Fibroblast of skin of abdomen (primary cell): ENCODE data around the gene NLGN1. TPM values are rescaled to one million over a fixed set of nuclear protein-coding genes. Genes with fewer than 3 reads are reported as not detected.
A peak's percentile ranks its signal among the peaks of the same experiment; 100 is the strongest.
"Not testable (repeated sequence)": the region's sequence is repeated elsewhere in the genome, so short reads cannot be mapped to it uniquely, and the experiment has no call there.

Experiments used
- DNase-seq: peaks from one replicate; pipeline ENCODE4 v3.0.0-alpha.2; 2013
- polyA plus RNA-seq, 2 experiments: library from polyadenylated mRNA; unstranded; fragments of 120-200 nt; gene quantifications; one replicate each; pipeline ENCODE4 v1.2.1, GENCODE V29; 2013; ENCODE audit not compliant: insufficient read length in 2 of 2

The NLGN1 gene
- 2.2 TPM for polyA plus RNA-seq (2013, experiment 1 of 2; ENCODE audit: insufficient read length)
- 2.2 TPM for polyA plus RNA-seq (2013, experiment 2 of 2; ENCODE audit: insufficient read length)

DNA sequence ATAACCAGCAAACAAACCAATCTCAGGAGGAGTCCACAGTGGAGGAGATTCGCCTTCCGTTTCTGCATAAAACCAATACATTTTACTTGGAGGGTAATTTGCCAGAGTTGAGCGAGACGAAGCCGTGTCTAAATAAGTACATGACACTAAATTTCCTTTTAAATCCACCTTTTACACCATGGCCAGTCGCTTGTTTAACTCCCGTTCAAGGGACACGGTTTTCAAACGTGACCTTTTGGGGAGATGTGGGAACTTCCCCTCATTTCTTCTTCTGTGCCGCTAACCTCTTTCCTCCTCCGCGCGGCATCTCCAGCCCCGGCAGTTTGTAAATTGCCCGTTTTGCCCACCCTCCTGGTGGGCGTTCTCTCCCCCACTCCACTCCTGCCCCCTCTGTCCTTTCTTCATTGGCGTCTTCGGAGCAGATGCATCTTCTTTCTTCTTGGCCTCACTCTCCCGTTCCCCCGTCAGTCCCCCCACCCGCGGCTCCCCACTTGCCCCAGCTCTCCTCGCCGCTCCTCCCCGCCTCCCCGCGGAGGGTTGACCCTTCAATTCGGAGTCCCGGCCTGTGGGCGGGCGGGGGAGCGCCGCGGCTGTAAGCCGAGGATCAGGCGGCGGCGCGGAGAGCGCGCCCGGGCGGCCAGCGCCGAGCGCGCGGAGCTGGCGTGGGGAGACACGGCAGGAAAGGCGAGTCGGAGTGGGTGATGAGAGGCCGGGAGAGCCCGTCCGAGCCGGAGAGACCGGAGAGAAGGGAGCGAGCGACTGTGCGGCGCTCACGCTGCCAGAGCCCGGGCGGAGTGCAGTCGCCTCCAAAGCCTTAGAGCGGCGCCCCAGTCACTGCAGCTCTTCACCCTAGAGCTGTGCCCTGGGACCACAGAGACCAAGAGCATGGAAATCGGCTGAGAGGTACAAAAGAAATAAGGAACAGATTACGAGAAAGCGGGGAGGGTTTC lies at the start of gene NLGN1:
Gene NLGN1 (plus strand): TSS at position 584 of the 950 bp plus-strand sequence.
- DNase-seq: peak; percentile 71

DNA sequence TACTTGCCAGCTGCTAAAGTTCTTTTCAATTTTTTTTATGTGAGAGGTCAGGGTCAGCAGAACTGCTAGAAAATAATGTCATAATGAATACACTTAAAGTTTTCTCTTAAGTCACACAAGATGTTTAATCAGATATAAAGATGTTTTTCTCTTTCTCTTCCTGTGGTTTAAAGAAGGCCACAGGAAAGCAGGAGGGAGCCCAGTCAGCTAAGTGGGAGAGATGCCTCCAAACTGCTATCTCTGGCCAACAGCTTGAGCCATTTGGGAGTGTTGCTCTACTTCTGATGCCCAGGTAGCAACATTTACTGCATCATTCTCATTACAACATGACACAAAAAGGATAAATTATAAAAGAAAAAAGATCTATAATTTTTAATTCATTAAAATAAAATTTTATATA lies 45.7 kb upstream of the NLGN1 start:
- DNase-seq: no peak

DNA sequence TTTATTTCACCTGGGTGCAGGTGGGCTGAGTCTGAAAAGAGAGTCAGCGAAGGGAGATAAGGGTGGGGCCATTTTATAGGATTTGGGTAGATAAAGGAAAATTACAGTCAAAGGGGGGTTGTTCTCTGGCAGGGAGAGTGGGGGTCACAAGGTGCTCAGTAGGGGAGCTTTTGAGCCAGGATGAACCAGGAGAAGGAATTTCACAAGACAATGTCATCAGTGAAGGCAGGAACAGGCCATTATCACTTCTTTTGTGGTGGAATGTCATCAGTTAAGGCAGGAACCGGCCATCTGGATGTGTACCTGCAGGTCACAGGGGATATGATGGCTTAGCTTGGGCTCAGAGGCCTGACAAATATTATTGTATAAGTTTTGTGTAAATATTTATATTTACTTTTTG lies 44.4 kb upstream of the NLGN1 start:
- DNase-seq: not testable (repeated sequence)

DNA sequence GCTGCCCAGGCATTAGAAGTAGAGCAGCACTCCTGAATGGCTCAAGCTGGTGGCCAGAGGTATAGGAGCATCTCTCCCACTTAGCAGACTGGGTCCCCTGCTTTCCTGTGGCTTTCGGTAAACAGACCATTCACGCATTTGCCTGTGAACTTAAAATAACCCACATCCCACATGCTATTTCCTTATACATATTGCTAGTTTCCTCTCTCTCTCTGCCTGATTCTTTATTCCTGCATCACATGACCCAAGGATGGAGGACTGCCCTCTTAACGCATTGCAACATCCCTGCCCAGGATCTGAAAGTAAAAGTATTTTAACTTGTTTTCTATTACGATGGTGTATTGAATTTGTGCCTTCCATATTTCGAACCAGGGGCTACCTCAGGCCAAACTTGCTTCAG lies 43.4 kb upstream of the NLGN1 start:
- DNase-seq: no peak

DNA sequence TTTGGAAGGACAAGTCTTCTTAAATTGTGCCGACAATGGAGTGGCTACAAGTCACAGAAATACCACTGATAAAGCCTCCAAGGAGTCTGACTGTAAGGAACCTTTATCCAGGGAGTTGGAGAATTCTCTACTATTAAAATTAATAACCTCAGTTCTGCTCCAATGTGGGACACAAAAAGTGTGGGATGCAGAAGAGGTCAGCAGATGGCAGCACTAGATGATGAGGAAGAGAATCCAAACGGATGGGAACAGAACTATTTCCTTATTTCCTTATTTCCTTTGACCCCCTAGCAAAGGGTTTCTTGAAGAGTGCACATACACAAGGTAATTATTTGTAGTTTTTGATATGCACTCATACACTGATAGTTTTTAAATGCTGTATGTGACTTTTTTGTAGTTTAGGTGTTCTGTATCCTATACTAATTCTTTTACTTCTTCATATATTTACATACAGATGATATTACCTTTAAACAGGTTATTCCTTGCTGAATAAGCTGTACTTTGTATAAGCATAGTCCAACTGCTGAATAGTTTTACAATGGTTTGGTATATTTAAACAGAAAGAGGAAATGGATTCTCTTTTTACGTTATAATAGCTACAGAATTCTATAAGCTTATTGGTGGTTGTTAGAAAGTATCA lies 25.6 kb upstream of the NLGN1 start:
- DNase-seq: peak; percentile 39

DNA sequence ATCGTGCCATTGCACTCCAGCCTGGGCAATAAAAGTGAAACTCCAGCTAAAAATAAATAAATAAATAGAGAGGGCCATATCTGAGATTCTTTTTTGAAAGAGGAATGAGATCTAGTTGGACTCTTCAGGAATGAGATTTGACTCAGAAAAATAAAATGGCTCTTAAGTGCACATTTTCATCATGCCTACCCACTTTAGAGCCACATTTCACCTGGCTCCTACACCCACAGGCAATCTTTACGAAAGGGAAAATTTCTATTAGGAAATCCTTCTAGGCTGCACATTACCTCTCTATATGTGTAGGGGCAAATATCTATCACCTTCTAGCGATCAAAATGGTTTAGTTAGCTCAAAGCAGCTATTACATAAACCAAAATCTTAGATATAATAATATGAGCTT lies 16.9 kb upstream of the NLGN1 start:
- DNase-seq: no peak

DNA sequence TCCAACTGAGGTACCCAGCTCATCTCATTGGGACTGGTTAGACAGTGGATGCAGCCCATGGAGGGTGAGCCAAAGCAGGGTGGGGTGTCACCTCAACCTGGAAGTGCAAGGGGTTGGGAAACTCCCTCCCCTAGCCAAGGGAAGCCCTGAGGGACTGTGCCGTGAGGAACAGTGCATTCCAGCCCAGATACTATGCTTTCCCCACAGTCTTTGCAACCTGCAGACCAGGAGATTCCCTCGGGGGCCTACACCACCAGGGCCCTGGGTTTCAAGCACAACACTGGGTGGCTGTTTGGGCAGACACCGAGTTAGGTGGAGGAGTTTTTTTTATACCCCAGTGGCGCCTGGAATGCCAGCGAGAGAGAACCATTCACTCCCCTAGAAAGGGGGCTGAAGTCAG lies 15.6 kb upstream of the NLGN1 start:
- not testable (repeated sequence) for DNase-seq

DNA sequence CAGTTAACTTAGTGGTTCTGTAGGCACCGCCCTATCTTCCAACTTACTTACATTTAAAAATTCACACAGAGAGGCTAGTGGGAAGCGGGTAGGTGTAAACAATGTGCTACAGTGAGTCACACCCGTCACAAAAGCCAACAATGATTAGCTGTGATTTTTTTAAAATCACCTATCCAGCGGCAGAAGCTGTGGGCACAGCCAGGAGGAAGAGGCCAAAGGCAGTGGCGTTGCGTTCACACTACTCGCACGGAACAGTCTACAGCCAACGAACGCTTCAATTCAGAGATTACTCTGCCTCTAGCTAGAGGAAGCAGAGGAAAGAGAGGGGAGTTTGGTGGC lies 2.5 kb upstream of the NLGN1 start:
- no peak for DNase-seq

DNA sequence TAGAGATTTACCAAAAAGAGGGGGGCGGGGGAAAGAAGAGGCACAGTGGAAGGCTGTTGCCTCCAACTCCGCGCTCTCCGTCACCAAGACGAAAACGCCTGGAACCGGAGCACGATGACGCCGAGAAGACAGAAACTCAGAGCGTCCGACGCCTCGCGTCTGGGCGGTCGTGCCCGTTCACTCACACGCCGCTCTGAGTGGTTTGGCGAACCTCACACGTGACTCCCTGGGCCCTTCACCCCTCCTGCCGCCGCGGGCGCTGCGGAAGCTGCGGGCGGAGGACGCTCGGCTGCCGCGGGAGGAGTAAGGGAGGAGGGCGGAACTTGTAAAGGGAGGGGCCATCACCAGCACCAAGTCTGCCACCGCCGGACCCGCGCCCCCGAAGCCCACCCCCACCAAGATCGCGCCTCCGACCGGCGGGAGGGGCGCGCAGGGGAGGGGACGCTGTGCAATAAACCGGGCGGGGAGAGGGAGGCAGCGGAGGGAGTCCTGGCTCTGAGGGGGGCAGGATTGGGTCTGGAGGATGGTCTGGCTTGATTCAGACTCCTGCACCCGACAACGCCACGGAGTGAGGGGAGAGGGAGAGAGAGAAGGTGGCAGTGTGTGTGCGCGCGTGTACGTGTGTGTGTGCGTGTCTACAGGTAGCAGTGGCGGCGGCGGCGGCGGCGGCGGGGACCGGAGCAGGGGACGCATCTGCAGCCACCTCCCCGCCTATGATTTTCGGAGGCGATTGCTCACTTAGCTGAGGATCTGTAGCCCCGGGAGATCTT lies 1.9 kb upstream of the NLGN1 start:
- peak; percentile 84 for DNase-seq

DNA sequence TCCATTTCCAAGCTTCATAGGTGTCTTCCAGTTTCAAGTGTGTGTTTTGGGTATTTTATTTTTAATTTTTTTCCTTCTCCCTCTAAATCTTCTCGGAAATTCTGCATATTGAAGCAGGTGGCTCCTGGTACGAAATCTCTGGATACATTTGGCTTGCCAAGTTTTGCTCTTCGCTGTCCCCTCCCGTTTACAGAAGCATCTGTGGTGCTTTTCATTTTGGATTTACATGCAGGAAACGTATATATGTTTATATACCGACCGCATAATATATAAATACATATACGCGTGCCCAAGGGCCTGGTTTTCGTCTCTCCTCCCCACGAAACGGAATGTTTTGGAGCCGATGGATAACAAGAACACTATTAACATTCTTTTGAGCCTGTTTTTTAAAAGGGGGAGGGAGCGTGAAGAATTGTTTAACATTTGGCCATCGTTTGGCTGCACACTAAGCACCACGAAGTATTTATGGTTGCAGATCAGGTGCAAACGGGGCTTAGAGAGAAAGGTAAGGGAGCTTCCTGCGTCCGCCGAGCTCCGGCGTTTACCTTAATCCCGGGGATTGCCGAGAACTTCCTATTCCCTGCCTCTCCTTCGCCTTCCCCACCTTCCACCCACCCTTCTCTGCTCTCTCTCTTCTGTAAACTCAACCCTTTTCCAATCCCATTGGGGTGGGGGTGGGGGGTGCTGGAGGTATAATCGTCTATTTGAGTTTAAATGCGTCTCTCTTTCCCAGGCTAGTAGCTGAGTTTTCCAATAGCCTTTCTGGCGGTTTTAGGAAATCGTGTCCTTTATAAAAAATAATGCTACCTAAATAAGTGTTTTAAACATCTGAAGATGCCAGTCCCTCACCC lies 1.1 kb upstream of the NLGN1 start:
- no peak for DNase-seq

DNA sequence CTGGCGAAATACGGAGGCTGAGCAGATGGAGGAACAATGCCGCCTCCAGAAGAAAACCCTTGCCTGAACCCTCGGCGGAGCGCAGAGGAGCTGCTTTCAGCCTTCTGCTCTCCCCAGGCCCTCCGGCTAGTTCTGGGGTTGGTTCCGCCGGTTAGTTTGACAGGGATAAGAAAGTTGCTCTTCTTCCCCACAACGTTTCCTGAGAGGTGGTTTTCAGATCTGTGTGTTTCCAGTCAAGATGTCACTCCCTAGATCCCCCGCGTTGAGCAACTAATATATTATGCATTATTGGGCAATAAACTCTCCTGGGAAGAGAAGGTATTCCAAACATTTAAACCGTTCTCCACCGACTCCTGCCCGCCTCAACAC lies 551 bp downstream of the NLGN1 start:
- DNase-seq: peak; percentile 63

DNA sequence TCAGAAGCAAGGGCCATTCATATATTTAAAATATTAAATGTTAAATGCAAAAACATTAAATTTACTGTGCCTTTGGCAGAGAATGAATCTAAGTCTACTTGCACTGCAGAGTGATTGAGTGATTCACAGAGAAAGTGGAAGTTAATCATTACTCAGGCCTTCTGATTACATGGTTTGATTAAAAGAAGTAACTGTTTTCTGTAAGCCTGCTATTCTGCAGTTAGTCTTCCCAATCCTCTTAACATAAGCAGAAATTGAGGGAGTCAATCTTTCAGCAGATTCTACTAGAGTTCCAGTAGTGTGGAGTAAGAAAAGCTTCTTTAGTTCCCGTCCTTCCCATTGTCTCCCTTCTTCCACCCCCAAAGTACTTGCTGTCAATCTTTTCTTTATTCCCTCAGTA lies 1.5 kb downstream of the NLGN1 start:
- no peak for DNase-seq

DNA sequence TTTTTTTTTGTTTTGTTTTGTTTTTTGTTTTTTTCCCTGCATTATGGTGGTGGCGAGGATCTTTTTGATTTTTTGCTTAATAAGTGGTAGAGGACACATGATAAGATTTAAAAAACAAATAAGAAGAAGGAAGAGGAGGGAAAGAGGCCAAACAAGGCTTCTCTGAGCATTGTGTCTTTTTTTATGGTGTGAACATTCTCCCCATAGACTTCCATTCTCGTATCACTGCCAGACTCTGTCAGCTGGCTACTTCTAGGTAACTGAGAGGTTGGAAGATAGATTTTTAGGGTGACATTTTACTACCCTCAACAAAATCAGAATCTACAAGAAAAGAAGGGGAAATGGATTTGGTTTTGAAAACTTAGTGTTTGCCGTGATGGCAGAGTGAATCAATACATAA lies 3.8 kb downstream of the NLGN1 start:
- DNase-seq: no peak

DNA sequence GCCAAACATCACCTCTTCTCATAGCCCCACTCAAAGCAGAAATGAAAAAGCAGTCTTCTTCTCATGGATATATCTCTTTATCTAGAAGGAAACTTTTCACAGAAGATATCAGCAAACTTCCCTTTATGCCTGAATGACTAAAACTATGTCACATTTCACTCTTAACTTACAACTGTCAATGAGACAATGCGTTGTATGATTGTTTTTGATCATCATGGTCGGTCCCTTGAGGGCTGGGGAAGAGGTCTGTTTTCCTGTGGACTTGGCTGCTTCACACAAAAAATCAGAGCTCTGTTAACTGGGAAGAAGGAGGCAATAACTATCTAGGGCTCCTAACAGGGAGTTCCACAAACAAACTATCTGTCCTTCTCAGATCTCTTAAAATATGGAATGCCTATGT lies 5.1 kb downstream of the NLGN1 start:
- no peak for DNase-seq

DNA sequence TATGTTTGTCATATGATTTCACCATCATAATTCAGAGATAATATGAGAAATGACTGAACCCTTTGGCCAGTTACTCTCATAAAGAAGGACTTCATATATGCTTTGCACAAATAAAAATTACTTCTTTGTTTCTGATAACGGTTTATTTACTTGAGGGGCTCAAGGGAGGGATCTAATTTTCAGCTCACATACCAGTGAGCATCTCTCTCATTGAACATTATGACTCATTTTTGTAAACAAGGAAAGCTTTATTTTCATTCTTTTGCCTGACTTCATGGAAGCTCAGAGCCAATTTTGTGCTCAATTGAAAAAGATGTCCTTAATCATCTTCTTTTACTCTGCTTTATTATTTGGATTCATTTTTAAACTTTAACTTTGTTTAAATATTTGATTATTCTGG lies 5.8 kb downstream of the NLGN1 start:
- DNase-seq: no peak

DNA sequence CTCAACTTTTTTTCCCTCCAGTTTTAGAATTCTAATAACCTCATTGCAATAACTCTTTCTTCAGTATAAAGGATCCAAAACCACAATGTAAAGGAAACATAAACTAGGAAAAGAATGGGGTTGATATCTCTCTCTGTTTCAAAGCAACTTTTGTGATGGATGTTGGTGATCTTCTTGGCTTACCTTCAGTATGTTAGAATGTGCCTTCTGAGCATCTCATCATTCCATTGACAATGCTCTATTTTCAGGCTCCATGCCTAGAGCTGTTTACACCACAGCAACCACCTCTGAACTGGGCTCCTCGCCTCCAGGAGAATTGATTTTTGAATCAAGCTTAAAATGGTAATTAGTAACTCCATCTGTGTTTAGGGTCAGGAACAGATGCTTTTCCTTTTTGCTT lies 6.6 kb downstream of the NLGN1 start:
- no peak for DNase-seq

DNA sequence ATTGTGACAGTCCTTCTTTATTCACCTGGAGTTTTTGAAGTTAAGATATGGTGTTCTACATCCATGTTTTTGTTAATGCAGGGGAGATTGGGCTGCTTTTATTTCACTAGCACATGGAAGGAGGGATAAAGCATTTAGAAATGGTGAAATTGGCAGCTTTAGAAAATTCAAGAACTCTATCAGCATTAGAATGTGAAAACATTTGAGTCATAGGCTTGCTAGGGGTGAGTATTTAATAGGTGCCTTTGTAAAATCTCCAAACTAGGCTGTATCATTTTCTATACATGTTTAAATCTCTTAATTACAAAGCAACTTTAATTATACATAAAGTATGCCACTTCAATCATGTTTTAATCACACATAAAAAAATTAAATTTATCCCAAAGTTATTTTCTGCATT lies 12.9 kb downstream of the NLGN1 start:
- DNase-seq: no peak

DNA sequence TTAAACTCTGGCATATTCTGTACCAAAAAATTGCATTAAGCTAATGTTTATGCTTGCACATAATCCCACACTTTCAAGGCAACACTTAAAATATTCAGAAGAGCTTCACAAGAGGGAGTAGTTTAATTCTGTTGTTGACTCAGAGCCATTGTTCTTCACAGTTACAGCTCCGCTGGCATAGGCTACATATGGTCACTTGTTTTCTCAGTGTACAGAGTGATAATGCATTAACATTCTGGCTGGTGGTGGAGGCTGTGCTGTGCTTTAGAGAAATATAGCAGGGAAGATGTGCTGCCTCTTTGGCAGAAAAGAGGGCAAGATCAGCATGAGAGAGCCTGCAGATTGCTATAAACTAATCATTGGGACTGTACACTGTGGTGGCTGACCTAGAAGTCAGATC lies 13.3 kb downstream of the NLGN1 start:
- DNase-seq: no peak

DNA sequence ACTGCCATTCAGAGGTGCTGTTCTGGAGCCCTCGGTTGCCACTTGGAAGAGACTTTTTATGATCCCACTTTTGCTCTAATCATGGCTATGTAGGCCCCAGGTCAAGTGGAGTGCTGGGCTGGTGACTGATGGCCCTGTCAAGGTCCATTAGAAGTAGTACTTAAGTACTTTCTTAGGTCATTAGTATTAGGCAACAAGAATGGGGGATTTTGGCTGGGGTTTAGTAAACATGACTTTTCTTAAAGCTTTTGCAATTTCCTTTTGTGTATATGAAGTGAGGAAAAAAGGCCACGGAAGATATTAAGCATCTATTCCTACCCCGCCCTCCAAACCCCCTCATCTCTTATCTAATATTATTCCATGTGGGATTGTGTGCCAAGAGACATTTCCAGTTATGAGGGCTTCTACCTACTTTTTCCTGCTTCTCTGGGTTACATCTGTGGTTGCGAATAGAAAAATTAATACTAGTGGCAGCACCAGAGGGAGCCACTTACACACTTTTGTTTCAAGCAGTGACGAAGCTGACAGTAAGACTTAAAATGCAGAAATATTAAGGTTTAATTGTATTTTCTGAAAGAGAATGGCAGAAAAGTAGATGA lies 13.9 kb downstream of the NLGN1 start:
- peak; percentile 43 for DNase-seq

DNA sequence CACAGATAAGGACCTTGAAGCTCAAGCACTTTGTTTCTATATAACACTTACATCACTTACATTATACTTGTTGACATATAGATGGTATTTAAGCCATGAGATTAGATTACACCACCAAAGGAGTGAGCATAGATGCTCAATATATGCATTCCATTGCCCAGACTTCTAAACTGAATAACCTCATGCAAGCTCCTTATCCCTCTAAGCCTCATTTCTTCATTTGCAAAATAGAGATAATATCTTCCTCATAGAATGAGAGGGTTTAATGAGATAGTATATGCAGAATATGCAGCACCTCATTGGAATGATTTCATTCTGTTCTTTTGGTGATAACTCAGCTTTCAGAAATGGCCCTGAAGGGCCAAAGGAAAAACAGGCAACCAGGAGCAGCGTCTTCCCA lies 18.5 kb downstream of the NLGN1 start:
- DNase-seq: no peak

DNA sequence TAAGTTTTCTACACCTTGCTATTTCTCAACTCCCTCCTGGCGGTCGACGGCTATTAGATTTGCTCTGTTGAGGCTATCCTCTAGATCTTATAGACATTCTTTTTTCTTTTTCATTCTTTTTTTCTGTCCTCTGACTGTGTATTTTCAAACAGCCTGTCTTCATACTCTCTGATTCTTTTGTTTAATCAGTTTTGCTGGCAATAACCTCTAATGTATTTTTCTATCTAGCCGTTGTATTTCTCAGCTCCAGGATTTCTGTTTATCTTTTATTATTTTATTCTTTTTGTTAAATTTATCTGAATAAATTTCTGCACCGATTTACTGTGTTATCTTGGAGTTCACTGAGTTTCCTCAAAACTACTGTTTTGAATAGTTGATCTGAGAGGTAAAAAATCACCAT lies 31.5 kb downstream of the NLGN1 start:
- DNase-seq: no peak

DNA sequence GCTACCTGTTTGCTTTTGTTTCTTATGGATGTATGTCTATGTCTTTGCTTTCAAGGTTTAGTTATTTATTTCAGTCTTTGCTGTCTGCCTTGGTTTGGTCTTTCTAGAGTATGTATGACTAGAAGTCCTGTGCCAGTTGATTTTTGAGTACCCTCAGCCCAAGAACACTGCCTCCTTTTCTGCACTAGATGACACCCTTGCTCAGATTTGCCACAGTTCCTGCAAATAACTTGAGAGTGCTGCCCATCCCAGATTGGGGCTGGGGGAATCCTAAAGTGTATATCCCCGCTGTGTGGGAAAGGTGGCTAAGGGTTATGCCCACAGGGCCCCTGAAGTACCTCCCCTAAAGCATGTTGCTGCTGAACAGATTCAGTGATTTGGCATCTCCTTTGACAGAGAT lies 32.0 kb downstream of the NLGN1 start:
- no peak for DNase-seq
